HFFc6 (cell line): ENCODE measurements around the gene TTPAL. TPM values are rescaled to one million over a fixed set of nuclear protein-coding genes. Genes with fewer than 3 reads are reported as not detected.

Experiments used
- DNase-seq: peaks from one replicate; pipeline ENCODE4 v3.0.0-alpha.2; 2018
- H3K27ac Mint-ChIP-seq: 2 replicates; pipeline ENCODE4 v1.8.0; 2020; ENCODE audit warnings: mild to moderate bottlenecking, mixed read lengths
- H3K27me3 Mint-ChIP-seq: 2 replicates; pipeline ENCODE4 v1.8.0; 2021; ENCODE audit warnings: mild to moderate bottlenecking, moderate library complexity, mixed read lengths; ENCODE audit not compliant: insufficient read depth
- H3K36me3 Mint-ChIP-seq: 2 replicates; pipeline ENCODE4 v1.8.0; 2021; ENCODE audit warnings: low read depth, mixed read lengths
- H3K4me1 Mint-ChIP-seq: 2 replicates; pipeline ENCODE4 v1.8.0; 2020; ENCODE audit warnings: low read depth, mixed read lengths
- H3K4me3 Mint-ChIP-seq: 2 replicates; pipeline ENCODE4 v1.8.0; 2020; ENCODE audit warnings: mild to moderate bottlenecking, moderate library complexity, mixed read lengths
- H3K9me3 Mint-ChIP-seq: 2 replicates; pipeline ENCODE4 v1.8.0; 2020; ENCODE audit warnings: mild to moderate bottlenecking, mixed read lengths
- total RNA-seq, 6 experiments: library from RNA; stranded (reverse); fragmentation: NEBNext Ultra II Directional; extraction: Animal tissue kit (Norgen Biotek cat#: 25700); gene quantifications; 2 replicates in 1 of 6; 3 replicates in 5 of 6; pipeline ENCODE4 v1.2.3, GENCODE V29; 2021
- TF ChIP-seq, protein P1 (sequence below): fragments of 200-600 bp; sonication (generic); IDR thresholded peaks from 2 replicates; pipeline ENCODE4 v1.5.0; 2021; ENCODE audit warnings: antibody characterized with exemption, mild to moderate bottlenecking

The TTPAL gene
- total RNA-seq, 6 experiments from 2014 or later = 28.7 to 38.7 (median 35.2) TPM

DNA sequence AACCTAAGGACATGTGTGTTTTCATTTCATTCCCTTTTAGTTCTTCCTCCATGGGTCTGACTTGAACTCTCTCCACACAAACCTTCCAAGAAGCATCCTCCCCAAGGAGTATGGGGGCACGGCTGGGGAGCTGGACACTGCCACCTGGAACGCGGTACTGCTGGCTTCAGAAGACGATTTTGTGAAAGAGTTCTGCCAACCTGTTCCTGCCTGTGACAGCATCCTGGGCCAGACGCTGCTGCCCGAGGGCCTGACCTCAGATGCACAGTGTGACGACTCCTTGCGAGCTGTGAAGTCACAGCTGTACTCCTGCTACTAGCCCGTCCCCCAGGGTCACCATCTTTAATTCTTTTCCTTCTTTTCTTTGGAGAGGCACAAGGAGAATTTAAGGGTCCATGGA, 13.5 kb downstream of the TTPAL start:
- Mint-ChIP-seq H3K4me3 (no peak overlapping the region), H3K9me3 (no peaks in the 10 kb centered on the region), H3K4me1 (peaks cover 55% of the 10 kb centered on the region), H3K36me3 (peaks cover 60% of the 10 kb centered on the region), H3K27me3 (peaks cover 1% of the 10 kb centered on the region), H3K27ac (0 out of 2 replicates have a peak overlapping the region, but pooled peaks have one; percentile 38)
- no peak for DNase-seq
- TF ChIP-seq, protein P1, sequence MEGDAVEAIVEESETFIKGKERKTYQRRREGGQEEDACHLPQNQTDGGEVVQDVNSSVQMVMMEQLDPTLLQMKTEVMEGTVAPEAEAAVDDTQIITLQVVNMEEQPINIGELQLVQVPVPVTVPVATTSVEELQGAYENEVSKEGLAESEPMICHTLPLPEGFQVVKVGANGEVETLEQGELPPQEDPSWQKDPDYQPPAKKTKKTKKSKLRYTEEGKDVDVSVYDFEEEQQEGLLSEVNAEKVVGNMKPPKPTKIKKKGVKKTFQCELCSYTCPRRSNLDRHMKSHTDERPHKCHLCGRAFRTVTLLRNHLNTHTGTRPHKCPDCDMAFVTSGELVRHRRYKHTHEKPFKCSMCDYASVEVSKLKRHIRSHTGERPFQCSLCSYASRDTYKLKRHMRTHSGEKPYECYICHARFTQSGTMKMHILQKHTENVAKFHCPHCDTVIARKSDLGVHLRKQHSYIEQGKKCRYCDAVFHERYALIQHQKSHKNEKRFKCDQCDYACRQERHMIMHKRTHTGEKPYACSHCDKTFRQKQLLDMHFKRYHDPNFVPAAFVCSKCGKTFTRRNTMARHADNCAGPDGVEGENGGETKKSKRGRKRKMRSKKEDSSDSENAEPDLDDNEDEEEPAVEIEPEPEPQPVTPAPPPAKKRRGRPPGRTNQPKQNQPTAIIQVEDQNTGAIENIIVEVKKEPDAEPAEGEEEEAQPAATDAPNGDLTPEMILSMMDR = no peak

DNA sequence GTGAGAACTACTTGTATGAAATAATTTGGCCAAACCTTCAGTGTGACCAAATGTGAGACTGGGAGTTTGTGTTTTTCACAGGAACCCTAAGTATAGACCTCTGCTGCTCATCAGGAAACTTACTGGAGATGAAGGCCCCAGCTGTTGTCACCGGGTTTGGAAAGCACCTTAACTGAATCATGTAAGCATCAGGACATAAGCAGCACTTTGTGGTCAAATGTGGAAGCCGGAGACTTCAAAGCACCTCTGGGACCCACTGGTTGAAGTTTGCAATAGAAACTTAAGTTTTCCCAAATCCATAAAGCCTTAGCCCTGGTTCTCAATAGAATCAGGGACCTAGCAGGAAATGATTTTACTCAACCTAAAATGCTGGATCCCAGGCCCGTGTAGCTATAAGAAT, 14.3 kb downstream of the TTPAL start:
- no peak for DNase-seq
- Mint-ChIP-seq H3K9me3 (no peaks in the 10 kb centered on the region), H3K4me1 (peaks cover 61% of the 10 kb centered on the region), H3K27me3 (no peaks in the 10 kb centered on the region; the same call in none of the 2 replicates), H3K36me3 (peaks cover 66% of the 10 kb centered on the region), H3K4me3 (no peak overlapping the region), H3K27ac (peak overlapping the region; percentile 71; the same call in 1 of the 2 replicates)
- TF ChIP-seq, protein P1 = no peak

DNA sequence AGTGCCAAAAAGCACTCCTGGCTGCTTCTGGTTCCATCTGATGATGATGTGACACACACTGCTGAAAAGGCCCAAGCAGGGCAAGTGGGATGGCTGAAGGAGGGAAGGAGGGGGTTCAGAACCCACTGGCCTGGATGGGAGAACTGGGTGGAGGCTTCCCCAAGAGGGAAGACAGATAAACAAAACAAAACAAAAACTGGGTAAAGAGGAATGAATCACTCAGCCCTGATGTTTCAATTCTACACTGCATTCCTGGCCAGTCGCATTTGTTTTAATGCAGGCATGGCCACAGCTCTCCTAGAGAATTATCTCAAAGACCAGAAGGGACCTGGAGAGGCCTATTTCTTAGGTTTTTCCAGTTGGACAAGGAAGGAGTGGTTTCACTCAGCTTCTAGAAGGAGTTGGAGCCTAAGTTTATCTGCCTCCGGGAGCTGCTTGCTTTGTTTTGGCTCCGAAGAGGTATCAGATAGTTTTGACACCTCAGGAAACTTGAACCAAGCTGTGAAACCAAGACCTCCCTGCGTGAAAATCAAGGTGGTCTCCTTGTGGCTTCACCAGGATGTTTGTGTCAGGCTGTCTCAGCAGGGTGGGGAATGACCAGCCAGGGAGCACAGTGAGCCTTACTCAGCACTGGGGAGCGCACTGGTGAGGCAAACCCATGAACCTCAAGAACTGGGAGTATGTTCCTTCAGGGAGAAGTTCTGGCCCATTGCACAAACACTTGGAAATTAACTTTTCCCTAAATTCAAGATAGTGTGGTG, 16.1 kb downstream of the TTPAL start:
- H3K4me1 Mint-ChIP-seq = peaks cover 68% of the 10 kb centered on the region
- H3K9me3 Mint-ChIP-seq = no peaks in the 10 kb centered on the region
- H3K27me3 Mint-ChIP-seq = no peaks in the 10 kb centered on the region; the same call in none of the 2 replicates
- H3K36me3 Mint-ChIP-seq = peaks cover 66% of the 10 kb centered on the region
- TF ChIP-seq, protein P1 = no peak
- H3K27ac Mint-ChIP-seq = peak overlapping the region; percentile 92
- H3K4me3 Mint-ChIP-seq = peak overlapping the region; percentile 32
- DNase-seq = peak; percentile 61

DNA sequence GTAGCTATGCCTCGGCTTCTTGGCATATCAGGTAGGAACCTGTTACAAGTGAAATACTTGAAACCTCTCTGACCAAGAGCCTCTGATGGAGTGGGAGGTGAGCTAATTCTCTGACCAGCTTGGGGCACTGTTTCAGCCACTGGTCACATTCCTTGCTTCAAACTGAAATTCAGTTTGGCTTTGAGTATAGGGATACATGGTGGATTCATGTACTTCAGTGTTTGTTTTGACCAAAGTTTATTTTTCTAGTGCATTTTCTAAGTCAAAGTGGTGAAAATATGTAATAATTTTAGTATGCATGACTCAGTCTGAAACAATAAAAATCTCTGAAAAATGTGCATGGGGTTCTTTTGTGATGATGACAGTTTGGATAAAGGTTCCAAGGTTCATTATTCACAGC, 18.6 kb downstream of the TTPAL start:
- Mint-ChIP-seq H3K4me1 (peaks cover 91% of the 10 kb centered on the region), H3K4me3 (peak overlapping the region; percentile 81), H3K9me3 (no peaks in the 10 kb centered on the region), H3K36me3 (peaks cover 73% of the 10 kb centered on the region), H3K27me3 (no peaks in the 10 kb centered on the region; the same call in none of the 2 replicates), H3K27ac (peak overlapping the region; percentile 100)
- peak; percentile 64 for DNase-seq
- TF ChIP-seq, protein P1 = peak; percentile 32

DNA sequence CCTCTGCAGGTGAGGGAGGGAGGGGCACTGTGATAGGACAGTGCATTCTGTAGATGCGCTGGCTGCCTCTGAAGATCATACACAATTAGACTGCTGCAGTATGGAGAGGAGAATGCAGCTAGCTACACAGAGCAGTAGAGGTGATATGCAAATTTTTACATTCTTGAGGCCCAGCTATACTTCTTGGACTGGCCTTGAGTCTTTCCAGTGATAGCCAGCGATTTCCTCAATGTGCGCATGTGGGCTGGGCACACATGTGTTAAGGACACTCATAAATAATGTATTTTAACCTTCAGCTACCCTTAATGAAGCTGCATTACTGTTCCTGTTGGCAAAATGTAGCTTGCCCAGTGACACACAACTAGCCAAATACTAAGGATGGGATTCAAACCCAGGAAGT, 19.0 kb downstream of the TTPAL start:
- no peak for DNase-seq
- Mint-ChIP-seq H3K4me3 (peak overlapping the region; percentile 81), H3K27me3 (no peaks in the 10 kb centered on the region; the same call in none of the 2 replicates), H3K36me3 (peaks cover 72% of the 10 kb centered on the region), H3K9me3 (no peaks in the 10 kb centered on the region), H3K27ac (peak overlapping the region; percentile 100), H3K4me1 (peaks cover 90% of the 10 kb centered on the region)
- TF ChIP-seq, protein P1 = no peak
